RWPE1 (cell line): ENCODE results near the gene PTCD1.

Source experiments
- CTCF ChIA-PET: fragments of 350-600 bp; sonication (Branson Sonifier 250); formaldehyde crosslinking; extraction: SDS; loops from one replicate; lab custom pipeline; 2021; lab: Yijun Ruan, JAX
- POLR2A ChIA-PET: fragments of 400-600 bp; formaldehyde crosslinking; extraction: SDS; loops from one replicate; lab custom pipeline; 2020; ENCODE audit warnings: antibody characterized with exemption; ENCODE audit not compliant: low non-redundant PET; lab: Yijun Ruan, JAX
- DNase-seq: peaks from one replicate; pipeline ENCODE4 v3.0.0; 2012; ENCODE audit warnings: low spot score
- H3K27ac ChIP-seq: fragments of 450-650 bp; 2 replicates; pipeline ENCODE4 v1.5.1; 2017
- TF ChIP-seq, protein P1 (sequence below): fragments of 450-650 bp; conservative IDR thresholded peaks from 2 replicates; pipeline ENCODE4 v1.5.1; 2017; ENCODE audit warnings: low read depth, mild to moderate bottlenecking

The PTCD1 gene

GRCh38 chr7:99459087-99459486 is 20.5 kb upstream of the PTCD1 start:
- CTCF ChIA-PET, result interaction anchor here (0.6 to 0.9 kb wide), 3 partner anchors 10 to 94 kb away, joined by 3 to 4 read pairs (median 3); no protein-coding TSS in a partner anchor
- peak overlapping the region; percentile 34 for H3K27ac ChIP-seq
- POLR2A ChIA-PET, result no interaction called here
- DNase-seq, result no peak
- TF ChIP-seq, protein P1, sequence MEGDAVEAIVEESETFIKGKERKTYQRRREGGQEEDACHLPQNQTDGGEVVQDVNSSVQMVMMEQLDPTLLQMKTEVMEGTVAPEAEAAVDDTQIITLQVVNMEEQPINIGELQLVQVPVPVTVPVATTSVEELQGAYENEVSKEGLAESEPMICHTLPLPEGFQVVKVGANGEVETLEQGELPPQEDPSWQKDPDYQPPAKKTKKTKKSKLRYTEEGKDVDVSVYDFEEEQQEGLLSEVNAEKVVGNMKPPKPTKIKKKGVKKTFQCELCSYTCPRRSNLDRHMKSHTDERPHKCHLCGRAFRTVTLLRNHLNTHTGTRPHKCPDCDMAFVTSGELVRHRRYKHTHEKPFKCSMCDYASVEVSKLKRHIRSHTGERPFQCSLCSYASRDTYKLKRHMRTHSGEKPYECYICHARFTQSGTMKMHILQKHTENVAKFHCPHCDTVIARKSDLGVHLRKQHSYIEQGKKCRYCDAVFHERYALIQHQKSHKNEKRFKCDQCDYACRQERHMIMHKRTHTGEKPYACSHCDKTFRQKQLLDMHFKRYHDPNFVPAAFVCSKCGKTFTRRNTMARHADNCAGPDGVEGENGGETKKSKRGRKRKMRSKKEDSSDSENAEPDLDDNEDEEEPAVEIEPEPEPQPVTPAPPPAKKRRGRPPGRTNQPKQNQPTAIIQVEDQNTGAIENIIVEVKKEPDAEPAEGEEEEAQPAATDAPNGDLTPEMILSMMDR, result no peak; the same call in 1 of the 2 replicates

GRCh38 chr7:99457650-99458493 is 19.3 kb upstream of the PTCD1 start:
- TF ChIP-seq, protein P1, result no peak
- POLR2A ChIA-PET, result no interaction called here
- DNase-seq, result no peak
- peak overlapping the region; percentile 46 for H3K27ac ChIP-seq
- CTCF ChIA-PET, result interaction anchor here (0.7 to 0.9 kb wide), 2 partner anchors 11 to 93 kb away, joined by 3 read pairs; no protein-coding TSS in a partner anchor

- ChIA-PET POLR2A (no interaction called here), CTCF (interaction anchor here (0.7 kb wide), 1 partner anchor 9 kb away, joined by 4 read pairs; no protein-coding TSS in a partner anchor)
- no peak for DNase-seq
- TF ChIP-seq, protein P1, result no peak
- H3K27ac ChIP-seq, result peak overlapping the region; percentile 46
Measured at GRCh38 chr7:99457050-99457649, 18.6 kb upstream of the PTCD1 start.

DNA sequence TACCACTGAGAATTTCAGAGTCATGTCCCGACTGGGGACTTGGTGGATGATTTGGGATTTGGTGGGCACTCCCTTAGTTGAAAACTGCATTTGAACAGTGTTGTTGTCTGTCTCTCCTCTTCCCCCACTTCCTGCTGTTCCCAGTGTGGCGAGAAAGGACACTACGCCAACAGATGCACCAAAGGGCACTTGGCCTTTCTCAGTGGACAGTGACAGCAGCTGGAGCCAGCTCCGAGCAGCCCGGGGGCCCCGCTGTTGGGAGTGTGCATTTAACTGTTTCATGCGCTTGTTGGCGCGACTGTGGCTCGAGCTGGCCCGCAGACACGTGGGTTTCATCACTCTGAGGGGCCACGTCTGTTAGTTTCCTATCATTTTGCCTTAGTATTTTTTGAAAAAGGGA is 17.7 kb upstream of the PTCD1 start:
- peak overlapping the region; percentile 46 for H3K27ac ChIP-seq
- TF ChIP-seq, protein P1, result no peak
- DNase-seq, result no peak
- ChIA-PET CTCF (no interaction called here), POLR2A (no interaction called here)

DNA sequence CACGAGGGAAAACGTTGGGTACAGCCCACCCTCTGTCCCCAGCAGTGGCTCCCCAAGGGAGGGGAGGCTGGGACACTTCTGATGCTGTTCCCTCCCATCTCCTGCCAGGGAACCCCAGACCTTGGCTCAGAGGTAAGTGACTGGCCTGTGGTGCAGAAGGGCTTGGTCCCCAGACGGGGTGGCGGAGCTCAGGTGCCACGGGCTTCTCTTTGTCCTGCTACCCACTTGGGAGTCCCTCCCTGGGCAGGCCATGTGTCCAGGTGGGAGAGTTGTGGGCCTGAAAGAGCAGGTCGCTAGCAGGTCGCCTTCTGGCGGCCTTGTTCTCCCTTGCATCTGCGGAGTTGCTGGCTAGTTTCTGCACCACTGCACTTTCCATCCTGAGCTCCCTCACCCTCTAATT is 17.3 kb upstream of the PTCD1 start:
- TF ChIP-seq, protein P1, result no peak
- CTCF ChIA-PET, result interaction anchor here (0.6 kb wide), 1 partner anchor 160 kb away, joined by 3 read pairs; no protein-coding TSS in a partner anchor
- POLR2A ChIA-PET, result no interaction called here
- no peak for DNase-seq
- peak overlapping the region; percentile 46 for H3K27ac ChIP-seq

DNA sequence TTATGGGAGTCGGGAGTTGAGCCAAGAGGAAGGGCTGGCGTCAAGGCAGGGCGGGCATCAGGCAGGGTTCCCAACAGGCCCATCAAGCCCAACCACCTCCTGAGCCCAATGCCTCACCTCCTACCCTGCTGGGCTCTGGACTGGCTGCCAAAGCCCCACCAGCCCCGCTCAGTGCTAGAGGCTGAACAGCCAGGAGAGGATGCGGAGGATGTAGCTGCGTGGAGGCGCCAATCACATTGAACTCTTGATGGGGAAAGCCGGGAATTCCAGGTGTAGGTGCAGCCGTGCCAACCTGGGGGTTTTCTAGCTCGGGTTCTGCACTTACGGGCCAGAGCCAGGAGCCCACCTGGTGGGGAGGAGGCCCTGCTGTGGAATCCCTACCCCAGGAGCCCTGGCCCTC is 14.5 kb upstream of the PTCD1 start:
- DNase-seq, result no peak
- TF ChIP-seq, protein P1, result no peak
- CTCF ChIA-PET, result no interaction called here
- POLR2A ChIA-PET, result no interaction called here
- H3K27ac ChIP-seq, result peak overlapping the region; percentile 46
